Epithelial cell of proximal tubule (primary cell): Measurements from ENCODE around the gene P4HTM. TPM values are rescaled to one million over a fixed set of nuclear protein-coding genes. Genes with fewer than 3 reads are reported as not detected.

ENCODE experiments used
- DNase-seq: peaks from one replicate; pipeline ENCODE4 v3.0.0-alpha.2; 2011; ENCODE audit warnings: low read depth
- H3K4me3 ChIP-seq: 2 replicates; pipeline ENCODE4 v1.5.1; 2011; ENCODE audit warnings: low read depth, mild to moderate bottlenecking, low read length
- CTCF ChIP-seq: conservative IDR thresholded peaks from 2 replicates; pipeline ENCODE4 v1.5.1; 2012; ENCODE audit warnings: low read depth, mild to moderate bottlenecking, low read length
- total RNA-seq: library from RNA; depleted of rRNA; stranded (reverse); fragments of >200 nt; gene quantifications from 2 replicates; pipeline ENCODE4 v1.2.3, GENCODE V29; 2015

Gene P4HTM
- total RNA-seq, 1 donor from 2014 or later = 23.2 TPM

- peak overlapping the region; percentile 89 for H3K4me3 ChIP-seq
- no peak for TF ChIP-seq CTCF
- no peak for DNase-seq
Observed at GRCh38 chr3:49029563-49029884, 39.5 kb downstream of the P4HTM start.

GRCh38 chr3:49030321-49030720 is 40.3 kb downstream of the P4HTM start:
- DNase-seq = no peak
- no peak overlapping the region for H3K4me3 ChIP-seq
- TF ChIP-seq CTCF = no peak

- no peak for DNase-seq
- TF ChIP-seq CTCF = no peak
- no peak overlapping the region for H3K4me3 ChIP-seq
Observed at GRCh38 chr3:49032646-49033304, 42.7 kb downstream of the P4HTM start.

GRCh38 chr3:49034650-49035049 is 44.6 kb downstream of the P4HTM start:
- H3K4me3 ChIP-seq = no peak overlapping the region
- no peak for TF ChIP-seq CTCF
- DNase-seq = no peak

- no peak for DNase-seq
- no peak overlapping the region for H3K4me3 ChIP-seq
- TF ChIP-seq CTCF = no peak
Observed at GRCh38 chr3:49035281-49035680, 45.2 kb downstream of the P4HTM start.

- no peak for DNase-seq
- no peak for TF ChIP-seq CTCF
- H3K4me3 ChIP-seq = no peak overlapping the region
Observed at GRCh38 chr3:49053543-49053942, 63.5 kb downstream of the P4HTM start.

- no peak for TF ChIP-seq CTCF
- no peak for DNase-seq
- H3K4me3 ChIP-seq = no peak overlapping the region
Observed at GRCh38 chr3:49054344-49054862, 64.4 kb downstream of the P4HTM start.

Other genes with a start within 250 kb of the P4HTM start
- gene PRKAR2A, start 142.4 kb upstream of the P4HTM start, total RNA-seq = 23.5 and 30.4 TPM in 2 replicates
- gene SLC25A20, start 91.4 kb upstream of the P4HTM start, total RNA-seq = 7.5 and 12.3 TPM in 2 replicates
- 44.8 and 76.7 TPM in 2 replicates for gene ARIH2, start 71.4 kb upstream of the P4HTM start, total RNA-seq
- 86.1 and 99.5 TPM in 2 replicates for gene WDR6, start 17.1 kb downstream of the P4HTM start, total RNA-seq
- 55.0 and 64.3 TPM in 2 replicates for gene DALRD3, start 28.3 kb downstream of the P4HTM start, total RNA-seq
- 160 and 280 TPM in 2 replicates for gene NDUFAF3, start 31.9 kb downstream of the P4HTM start, total RNA-seq
- 253 and 258 TPM in 2 replicates for gene IMPDH2, start 39.2 kb downstream of the P4HTM start, total RNA-seq
- 53.6 and 103 TPM in 2 replicates for gene QRICH1, start 103.8 kb downstream of the P4HTM start, total RNA-seq
- gene QARS1, start 114.5 kb downstream of the P4HTM start, total RNA-seq = 299 and 306 TPM in 2 replicates
- gene USP19, start 130.6 kb downstream of the P4HTM start, total RNA-seq = 34.7 and 35.9 TPM in 2 replicates
- 116 and 232 TPM in 2 replicates for gene LAMB2, start 142.8 kb downstream of the P4HTM start, total RNA-seq
- 33.4 and 44.4 TPM in 2 replicates for gene CCDC71, start 176.1 kb downstream of the P4HTM start, total RNA-seq
- gene KLHDC8B, start 181.4 kb downstream of the P4HTM start, total RNA-seq = 8.0 and 16.5 TPM in 2 replicates